Gastroesophageal sphincter (tissue), 3 donors: ENCODE data around the gene IGSF10.

ENCODE experiments used
- POLR2A ChIP-seq, 2 donors: fragments of 450-650 bp; IDR thresholded peaks; one replicate each; pipeline ENCODE4 v1.6.1; 2017; ENCODE audit warnings: antibody characterized with exemption in 2 of 2, mild to moderate bottlenecking in 2 of 2, moderate library complexity in 1 of 2
- POLR2AphosphoS5 ChIP-seq: sonication (generic); formaldehyde crosslinking; IDR thresholded peaks from one replicate; pipeline ENCODE4 v1.6.1; 2017; ENCODE audit warnings: antibody characterized with exemption
- TF ChIP-seq, protein P1 (sequence below), 4 experiments: fragments of 200-600 bp in 2 of 4; fragments of 450-650 bp in 2 of 4; sonication (generic) in 1 of 4; IDR thresholded peaks; one replicate each; pipeline ENCODE4 v1.5.1; 2017 to 2019; ENCODE audit warnings: antibody characterized with exemption in 4 of 4, mild to moderate bottlenecking in 2 of 4, moderate library complexity in 2 of 4

- TF ChIP-seq, protein P1, sequence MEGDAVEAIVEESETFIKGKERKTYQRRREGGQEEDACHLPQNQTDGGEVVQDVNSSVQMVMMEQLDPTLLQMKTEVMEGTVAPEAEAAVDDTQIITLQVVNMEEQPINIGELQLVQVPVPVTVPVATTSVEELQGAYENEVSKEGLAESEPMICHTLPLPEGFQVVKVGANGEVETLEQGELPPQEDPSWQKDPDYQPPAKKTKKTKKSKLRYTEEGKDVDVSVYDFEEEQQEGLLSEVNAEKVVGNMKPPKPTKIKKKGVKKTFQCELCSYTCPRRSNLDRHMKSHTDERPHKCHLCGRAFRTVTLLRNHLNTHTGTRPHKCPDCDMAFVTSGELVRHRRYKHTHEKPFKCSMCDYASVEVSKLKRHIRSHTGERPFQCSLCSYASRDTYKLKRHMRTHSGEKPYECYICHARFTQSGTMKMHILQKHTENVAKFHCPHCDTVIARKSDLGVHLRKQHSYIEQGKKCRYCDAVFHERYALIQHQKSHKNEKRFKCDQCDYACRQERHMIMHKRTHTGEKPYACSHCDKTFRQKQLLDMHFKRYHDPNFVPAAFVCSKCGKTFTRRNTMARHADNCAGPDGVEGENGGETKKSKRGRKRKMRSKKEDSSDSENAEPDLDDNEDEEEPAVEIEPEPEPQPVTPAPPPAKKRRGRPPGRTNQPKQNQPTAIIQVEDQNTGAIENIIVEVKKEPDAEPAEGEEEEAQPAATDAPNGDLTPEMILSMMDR (IDR thresholded peaks at IDR 0.05) = no peak
- no peak for TF ChIP-seq POLR2AphosphoS5
- TF ChIP-seq POLR2A (IDR thresholded peaks at IDR 0.05) = no peak
These were observed 2.1 kb upstream of the IGSF10 start for GRCh38 chr3:151462991-151463390.
